HCT116 (cell line): ENCODE measurements around the gene TMA7. TPM values are rescaled to one million over a fixed set of nuclear protein-coding genes. Genes with fewer than 3 reads are reported as not detected.

Experiments
- ATAC-seq: fragments of 200-7000 bp; cut with Tn5 transposase; 2 replicates; pipeline ENCODE4 v1.9.1; 2020; ENCODE audit warnings: mild to moderate bottlenecking, moderate library complexity
- BruUV-seq: library from RNA; stranded (reverse); fragments of 400-500 nt; replicated peaks from 2 replicates; lab custom pipeline; 2021; lab: Mats Ljungman, UMichigan
- CTCF ChIA-PET: fragments of 300-600 bp; sonication (Branson Sonifier 250); formaldehyde crosslinking; loops from one replicate; lab custom pipeline; 2021; ENCODE audit warnings: antibody characterized with exemption; lab: Charles Lee
- POLR2A ChIA-PET: fragments of 300-600, 350-600 bp; sonication (Branson Sonifier 250); formaldehyde crosslinking; loops from one replicate; lab custom pipeline; 2021; ENCODE audit warnings: antibody characterized with exemption; lab: Charles Lee
- RAD21 ChIA-PET, 2 experiments: fragments of 300-600 bp; sonication (Branson Sonifier 250); formaldehyde crosslinking; loops; one replicate each; lab custom pipeline; 2023; ENCODE audit warnings: low total read pairs in 2 of 2; ENCODE audit not compliant: uncharacterized antibody in 2 of 2, unreplicated experiment in 2 of 2, low non-redundant PET in 1 of 2; lab: Charles Lee
- DNase-seq: peaks from one replicate; pipeline ENCODE4 v3.0.0-alpha.2; 2010; ENCODE audit warnings: low read depth, low spot score
- H2AFZ ChIP-seq: fragments of 200-600 bp; shearing (Covaris generic), sonication (generic); 2 replicates; pipeline ENCODE4 v1.6.1; 2017; ENCODE audit warnings: low read depth, mixed run types, mixed read lengths, antibody characterized with exemption, low read length; ENCODE audit not compliant: poor library complexity, severe bottlenecking
- H3K27ac ChIP-seq: 2 replicates; pipeline ENCODE4 v1.5.1; 2012; ENCODE audit warnings: low read depth, low read length
- H3K27me3 ChIP-seq: fragments of 200-600 bp; sonication (generic); 2 replicates; pipeline ENCODE4 v1.6.1; 2016; ENCODE audit warnings: mixed run types, low read length, mixed read lengths; ENCODE audit not compliant: insufficient read depth
- H3K36me3 ChIP-seq, 2 experiments: fragments of 200-500 bp in 1 of 2; fragments of 200-600 bp in 1 of 2; sonication (Bioruptor generic) in 1 of 2; sonication (generic) in 1 of 2; 2 replicates each; pipeline versions ENCODE4 v1.5.1 to v1.6.1; 2014 to 2016; ENCODE audit warnings: low read length in 2 of 2, inconsistent platforms in 1 of 2, mixed read lengths in 1 of 2, mixed run types in 1 of 2; ENCODE audit not compliant: insufficient read depth in 2 of 2, control insufficient read depth in 1 of 2
- H3K4me1 ChIP-seq, 2 experiments: fragments of 200-600 bp in 1 of 2; sonication (generic) in 1 of 2; 2 replicates each; pipeline versions ENCODE4 v1.5.1 to v1.6.1; 2012 to 2017; ENCODE audit warnings: low read length in 2 of 2, inconsistent platforms in 1 of 2, mild to moderate bottlenecking in 1 of 2, mixed read lengths in 1 of 2, mixed run types in 1 of 2, moderate library complexity in 1 of 2; ENCODE audit not compliant: insufficient read depth in 2 of 2, control insufficient read depth in 1 of 2
- H3K4me2 ChIP-seq: fragments of 200-600 bp; sonication (generic); 2 replicates; pipeline ENCODE4 v1.6.1; 2017; ENCODE audit warnings: mixed run types, low read length, mixed read lengths
- H3K4me3 ChIP-seq, 2 experiments: fragments of 200-600 bp in 1 of 2; sonication (generic) in 1 of 2; replicated peaks in 1 of 2; 2 replicates each; pipeline ENCODE4 v1.5.1; 2011 to 2016; ENCODE audit warnings: low read length in 2 of 2, control low read depth in 1 of 2, low read depth in 1 of 2, mild to moderate bottlenecking in 1 of 2, mixed read lengths in 1 of 2, mixed run types in 1 of 2
- H3K79me2 ChIP-seq: fragments of 200-600 bp; sonication (generic); 2 replicates; pipeline ENCODE4 v1.6.1; 2017; ENCODE audit warnings: mild to moderate bottlenecking, mixed run types, low read length, moderate library complexity, mixed read lengths; ENCODE audit not compliant: insufficient read depth
- H3K9ac ChIP-seq: fragments of 200-600 bp; sonication (generic); 2 replicates; pipeline ENCODE4 v1.6.1; 2016; ENCODE audit warnings: low read length, mixed read lengths
- H3K9me2 ChIP-seq: fragments of 200-600 bp; sonication (generic), shearing (Covaris generic); 2 replicates; pipeline ENCODE4 v1.6.1; 2017; ENCODE audit warnings: mixed run types, mild to moderate bottlenecking, moderate library complexity; ENCODE audit not compliant: insufficient read depth
- H3K9me3 ChIP-seq, 2 experiments: fragments of 200-500 bp in 1 of 2; fragments of 200-600 bp in 1 of 2; sonication (Bioruptor generic) in 1 of 2; sonication (generic) in 1 of 2; 2 replicates each; pipeline ENCODE4 v1.6.1; 2014 to 2017; ENCODE audit warnings: low read length in 2 of 2, mixed read lengths in 2 of 2, inconsistent platforms in 1 of 2, low read depth in 1 of 2, mild to moderate bottlenecking in 1 of 2, mixed run types in 1 of 2, moderate library complexity in 1 of 2; ENCODE audit not compliant: control insufficient read depth in 1 of 2, insufficient read depth in 1 of 2
- H4K20me1 ChIP-seq: fragments of 200-600 bp; sonication (generic), shearing (Covaris generic); 2 replicates; pipeline ENCODE4 v1.6.1; 2017; ENCODE audit warnings: mixed run types, mild to moderate bottlenecking, moderate library complexity; ENCODE audit not compliant: insufficient read depth
- CBX3 ChIP-seq: IDR thresholded peaks from 2 replicates; pipeline ENCODE4 v1.6.1; 2012; ENCODE audit warnings: low read depth
- EGR1 ChIP-seq: IDR thresholded peaks from 2 replicates; pipeline ENCODE4 v1.6.1; 2012; ENCODE audit warnings: low read depth
- ELF1 ChIP-seq: IDR thresholded peaks from 2 replicates; pipeline ENCODE4 v1.6.1; 2012; ENCODE audit warnings: low read depth, borderline replicate concordance
- EZH2 ChIP-seq: fragments of 200-600 bp; sonication (generic); IDR thresholded peaks from 2 replicates; pipeline ENCODE4 v1.6.1; 2017; ENCODE audit warnings: antibody characterized with exemption, mixed run types
- EZH2phosphoT487 ChIP-seq: fragments of 200-600 bp; IDR thresholded peaks from 2 replicates; pipeline ENCODE4 v1.6.1; 2018; ENCODE audit warnings: antibody characterized with exemption, borderline replicate concordance
- FOSL1 ChIP-seq: IDR thresholded peaks from 2 replicates; pipeline ENCODE4 v1.6.1; 2012; ENCODE audit warnings: low read depth
- POLR2AphosphoS5 ChIP-seq: IDR thresholded peaks from 2 replicates; pipeline ENCODE4 v1.6.1; 2011; ENCODE audit warnings: mild to moderate bottlenecking, low read depth, low read length, moderate library complexity
- RAD21 ChIP-seq: IDR thresholded peaks from 2 replicates; pipeline ENCODE4 v1.6.1; 2012; ENCODE audit warnings: low read depth, mild to moderate bottlenecking
- SRF ChIP-seq: IDR thresholded peaks from 2 replicates; pipeline ENCODE4 v1.6.1; 2012; ENCODE audit warnings: low read depth
- TCF7L2 ChIP-seq: IDR thresholded peaks from 2 replicates; pipeline ENCODE4 v1.7.0; 2011; ENCODE audit warnings: borderline replicate concordance, inconsistent platforms; ENCODE audit not compliant: insufficient read depth, insufficient read length; ENCODE audit errors: extremely low read depth
- YY1 ChIP-seq: IDR thresholded peaks from 2 replicates; pipeline ENCODE4 v1.6.1; 2011; ENCODE audit warnings: low read length, low read depth, moderate library complexity, mild to moderate bottlenecking; ENCODE audit not compliant: insufficient replicate concordance; ENCODE audit errors: extremely low read depth
- ZFX ChIP-seq: fragments of 450-650 bp; IDR thresholded peaks from 2 replicates; pipeline ENCODE4 v1.6.1; 2017
- ZNF274 ChIP-seq: fragments of 200-500 bp; sonication (Bioruptor generic); IDR thresholded peaks from 2 replicates; pipeline ENCODE4 v1.6.1; 2014; ENCODE audit warnings: mild to moderate bottlenecking, low read depth, low read length, inconsistent platforms
- intact Hi-C: fragments of 100-400 bp; cut with micrococcal nuclease; formaldehyde crosslinking; loops from 2 replicates; pipeline ENCODE4 v1.10.0; 2022
- total RNA-seq: library from RNA; stranded (reverse); gene quantifications from one replicate; pipeline ENCODE4 v1.2.1, GENCODE V29; 2021; ENCODE audit not compliant: unreplicated experiment
- TF ChIP-seq, protein P1 (sequence below), 3 experiments: fragments of 200-600 bp in 1 of 3; sonication (generic) in 1 of 3; IDR thresholded peaks in 2 of 3; conservative IDR thresholded peaks in 1 of 3; 2 replicates each; pipeline ENCODE4 v1.5.1; 2012 to 2017; ENCODE audit warnings: low read depth in 2 of 3, low read length in 2 of 3, antibody characterized with exemption in 1 of 3, borderline replicate concordance in 1 of 3, control low read depth in 1 of 3, mild to moderate bottlenecking in 1 of 3, mixed read lengths in 1 of 3, mixed run types in 1 of 3, moderate library complexity in 1 of 3; ENCODE audit not compliant: insufficient read depth in 1 of 3
- TF ChIP-seq, protein P2 (sequence below): IDR thresholded peaks from 2 replicates; pipeline ENCODE4 v1.6.1; 2012
- TF ChIP-seq, protein P3 (sequence below): IDR thresholded peaks from 2 replicates; pipeline ENCODE4 v1.6.1; 2011; ENCODE audit warnings: mild to moderate bottlenecking, low read length, moderate library complexity; ENCODE audit not compliant: insufficient replicate concordance; ENCODE audit errors: extremely low read depth
- TF ChIP-seq, protein P4 (sequence below): IDR thresholded peaks from 2 replicates; pipeline ENCODE4 v1.6.1; 2012; ENCODE audit warnings: low read depth

Gene TMA7
- total RNA-seq, 1 experiment from 2014 or later, result 334 TPM

DNA sequence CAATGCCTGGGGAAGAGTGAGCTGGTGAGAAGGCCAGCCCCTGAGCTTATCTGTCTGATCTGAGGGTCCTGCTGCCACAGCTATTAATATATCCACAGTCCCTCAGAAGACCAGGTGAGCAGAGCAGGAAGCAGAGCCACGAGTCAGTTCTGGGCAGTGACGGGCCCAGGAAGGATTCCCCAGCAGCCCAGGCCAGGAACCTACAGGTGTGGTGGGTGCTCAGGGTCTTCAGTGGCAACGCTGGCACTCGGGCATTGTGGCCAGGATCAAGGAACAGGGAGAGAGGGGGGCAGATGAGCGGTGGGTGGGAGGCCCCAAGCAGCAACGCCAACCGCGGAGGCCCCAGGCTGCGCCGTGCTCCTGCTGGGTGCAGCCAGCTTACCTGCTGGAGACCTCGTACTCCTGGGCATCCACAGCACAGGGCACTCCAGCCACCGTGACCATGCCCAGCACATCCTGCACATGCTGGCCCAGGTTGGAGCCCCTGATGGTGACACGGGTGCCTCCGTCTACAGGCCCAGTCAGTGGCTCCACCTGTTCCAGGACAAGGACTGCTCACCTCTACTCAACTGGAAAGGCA, 22.4 kb upstream of the TMA7 start:
- ATAC-seq, result no peak
- no peak for TF ChIP-seq CBX3
- TF ChIP-seq SRF, result no peak
- TF ChIP-seq, protein P1, sequence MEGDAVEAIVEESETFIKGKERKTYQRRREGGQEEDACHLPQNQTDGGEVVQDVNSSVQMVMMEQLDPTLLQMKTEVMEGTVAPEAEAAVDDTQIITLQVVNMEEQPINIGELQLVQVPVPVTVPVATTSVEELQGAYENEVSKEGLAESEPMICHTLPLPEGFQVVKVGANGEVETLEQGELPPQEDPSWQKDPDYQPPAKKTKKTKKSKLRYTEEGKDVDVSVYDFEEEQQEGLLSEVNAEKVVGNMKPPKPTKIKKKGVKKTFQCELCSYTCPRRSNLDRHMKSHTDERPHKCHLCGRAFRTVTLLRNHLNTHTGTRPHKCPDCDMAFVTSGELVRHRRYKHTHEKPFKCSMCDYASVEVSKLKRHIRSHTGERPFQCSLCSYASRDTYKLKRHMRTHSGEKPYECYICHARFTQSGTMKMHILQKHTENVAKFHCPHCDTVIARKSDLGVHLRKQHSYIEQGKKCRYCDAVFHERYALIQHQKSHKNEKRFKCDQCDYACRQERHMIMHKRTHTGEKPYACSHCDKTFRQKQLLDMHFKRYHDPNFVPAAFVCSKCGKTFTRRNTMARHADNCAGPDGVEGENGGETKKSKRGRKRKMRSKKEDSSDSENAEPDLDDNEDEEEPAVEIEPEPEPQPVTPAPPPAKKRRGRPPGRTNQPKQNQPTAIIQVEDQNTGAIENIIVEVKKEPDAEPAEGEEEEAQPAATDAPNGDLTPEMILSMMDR (IDR thresholded peaks at IDR 0.05 in 2 of 3, conservative IDR thresholded peaks at IDR 0.05 in 1 of 3; ENCODE audit: borderline replicate concordance in 1 of 3, insufficient read depth in 1 of 3, low read depth in 2 of 3, low read length in 2 of 3), result no peak
- TF ChIP-seq YY1, result no peak
- TF ChIP-seq TCF7L2, result no peak
- no peak for TF ChIP-seq EZH2
- TF ChIP-seq, protein P2, sequence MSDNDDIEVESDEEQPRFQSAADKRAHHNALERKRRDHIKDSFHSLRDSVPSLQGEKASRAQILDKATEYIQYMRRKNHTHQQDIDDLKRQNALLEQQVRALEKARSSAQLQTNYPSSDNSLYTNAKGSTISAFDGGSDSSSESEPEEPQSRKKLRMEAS, result no peak
- TF ChIP-seq POLR2AphosphoS5, result no peak
- no peak for TF ChIP-seq ZNF274
- no peak for TF ChIP-seq ZFX
- TF ChIP-seq, protein P3, sequence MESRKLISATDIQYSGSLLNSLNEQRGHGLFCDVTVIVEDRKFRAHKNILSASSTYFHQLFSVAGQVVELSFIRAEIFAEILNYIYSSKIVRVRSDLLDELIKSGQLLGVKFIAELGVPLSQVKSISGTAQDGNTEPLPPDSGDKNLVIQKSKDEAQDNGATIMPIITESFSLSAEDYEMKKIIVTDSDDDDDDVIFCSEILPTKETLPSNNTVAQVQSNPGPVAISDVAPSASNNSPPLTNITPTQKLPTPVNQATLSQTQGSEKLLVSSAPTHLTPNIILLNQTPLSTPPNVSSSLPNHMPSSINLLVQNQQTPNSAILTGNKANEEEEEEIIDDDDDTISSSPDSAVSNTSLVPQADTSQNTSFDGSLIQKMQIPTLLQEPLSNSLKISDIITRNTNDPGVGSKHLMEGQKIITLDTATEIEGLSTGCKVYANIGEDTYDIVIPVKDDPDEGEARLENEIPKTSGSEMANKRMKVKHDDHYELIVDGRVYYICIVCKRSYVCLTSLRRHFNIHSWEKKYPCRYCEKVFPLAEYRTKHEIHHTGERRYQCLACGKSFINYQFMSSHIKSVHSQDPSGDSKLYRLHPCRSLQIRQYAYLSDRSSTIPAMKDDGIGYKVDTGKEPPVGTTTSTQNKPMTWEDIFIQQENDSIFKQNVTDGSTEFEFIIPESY, result no peak
- no peak for TF ChIP-seq RAD21
- TF ChIP-seq, protein P4, sequence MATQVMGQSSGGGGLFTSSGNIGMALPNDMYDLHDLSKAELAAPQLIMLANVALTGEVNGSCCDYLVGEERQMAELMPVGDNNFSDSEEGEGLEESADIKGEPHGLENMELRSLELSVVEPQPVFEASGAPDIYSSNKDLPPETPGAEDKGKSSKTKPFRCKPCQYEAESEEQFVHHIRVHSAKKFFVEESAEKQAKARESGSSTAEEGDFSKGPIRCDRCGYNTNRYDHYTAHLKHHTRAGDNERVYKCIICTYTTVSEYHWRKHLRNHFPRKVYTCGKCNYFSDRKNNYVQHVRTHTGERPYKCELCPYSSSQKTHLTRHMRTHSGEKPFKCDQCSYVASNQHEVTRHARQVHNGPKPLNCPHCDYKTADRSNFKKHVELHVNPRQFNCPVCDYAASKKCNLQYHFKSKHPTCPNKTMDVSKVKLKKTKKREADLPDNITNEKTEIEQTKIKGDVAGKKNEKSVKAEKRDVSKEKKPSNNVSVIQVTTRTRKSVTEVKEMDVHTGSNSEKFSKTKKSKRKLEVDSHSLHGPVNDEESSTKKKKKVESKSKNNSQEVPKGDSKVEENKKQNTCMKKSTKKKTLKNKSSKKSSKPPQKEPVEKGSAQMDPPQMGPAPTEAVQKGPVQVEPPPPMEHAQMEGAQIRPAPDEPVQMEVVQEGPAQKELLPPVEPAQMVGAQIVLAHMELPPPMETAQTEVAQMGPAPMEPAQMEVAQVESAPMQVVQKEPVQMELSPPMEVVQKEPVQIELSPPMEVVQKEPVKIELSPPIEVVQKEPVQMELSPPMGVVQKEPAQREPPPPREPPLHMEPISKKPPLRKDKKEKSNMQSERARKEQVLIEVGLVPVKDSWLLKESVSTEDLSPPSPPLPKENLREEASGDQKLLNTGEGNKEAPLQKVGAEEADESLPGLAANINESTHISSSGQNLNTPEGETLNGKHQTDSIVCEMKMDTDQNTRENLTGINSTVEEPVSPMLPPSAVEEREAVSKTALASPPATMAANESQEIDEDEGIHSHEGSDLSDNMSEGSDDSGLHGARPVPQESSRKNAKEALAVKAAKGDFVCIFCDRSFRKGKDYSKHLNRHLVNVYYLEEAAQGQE, result no peak
- TF ChIP-seq EZH2phosphoT487, result no peak
- TF ChIP-seq EGR1, result no peak
- no peak for TF ChIP-seq ELF1
- TF ChIP-seq FOSL1, result no peak
- no TSS peak for BruUV-seq
- Histone ChIP-seq H3K9me2 (no peaks in the 10 kb centered on the region), H2AFZ (no peak overlapping the region), H3K27ac (no peak overlapping the region), H3K9ac (no peak overlapping the region), H3K79me2 (no peaks in the 10 kb centered on the region), H3K9me3 (no peaks in the 10 kb centered on the region), H3K4me2 (no peak overlapping the region), H3K27me3 (no peaks in the 10 kb centered on the region), H3K4me3 (no peak overlapping the region), H3K4me1 (no peaks in the 10 kb centered on the region), H4K20me1 (no peaks in the 10 kb centered on the region), H3K36me3 (no peaks in the 10 kb centered on the region; a peak in 1 of 4 replicates)
- intact Hi-C loops, result no loop called here
- ChIA-PET RAD21 (no interaction called here), POLR2A (no interaction called here), CTCF (no interaction called here)
- DNase-seq, result no peak
